NCI-H748 (cell line): ENCODE measurements around the gene NR4A1.
A peak's percentile ranks its signal among the peaks of the same experiment; 100 is the strongest.

ENCODE experiments used
- DNase-seq: peaks from one replicate; lab custom pipeline; 2025; ENCODE audit not compliant: unreplicated experiment; lab: John Stamatoyannopoulos, UW

Gene NR4A1

GRCh38 chr12:52057638-52058576, 6.7 kb downstream of the NR4A1 start:
- no peak for DNase-seq

GRCh38 chr12:52058631-52059361, 7.6 kb downstream of the NR4A1 start:
- no peak for DNase-seq

GRCh38 chr12:52059582-52060497, 8.6 kb downstream of the NR4A1 start:
- no peak for DNase-seq

GRCh38 chr12:52060498-52061177, 9.4 kb downstream of the NR4A1 start:
- DNase-seq = no peak

GRCh38 chr12:52061470-52062166, 10.4 kb downstream of the NR4A1 start:
- DNase-seq = peak; percentile 8

- DNase-seq = no peak
Observed at GRCh38 chr12:52062167-52063081, 11.2 kb downstream of the NR4A1 start.

- no peak for DNase-seq
Observed at GRCh38 chr12:52063082-52063924, 12.1 kb downstream of the NR4A1 start.

GRCh38 chr12:52063981-52064649, 12.9 kb downstream of the NR4A1 start:
- no peak for DNase-seq

- DNase-seq = no peak
Observed at GRCh38 chr12:52066346-52067080, 15.3 kb downstream of the NR4A1 start.

GRCh38 chr12:52067081-52067374, 15.8 kb downstream of the NR4A1 start:
- no peak for DNase-seq

- DNase-seq = peak; percentile 97
Observed at GRCh38 chr12:52069327-52070184, 18.3 kb downstream of the NR4A1 start, which contains the start of gene ATG101. Gene ATG101, plus strand, starts transcription at chr12:52069978. Its CDS starts 3,673 bp downstream, at chr12:52073651.

- peak; percentile 36 for DNase-seq
Observed at GRCh38 chr12:52070185-52070925, 19.1 kb downstream of the NR4A1 start.

GRCh38 chr12:52073531-52074381, 22.5 kb downstream of the NR4A1 start:
- DNase-seq = peak; percentile 13
